ENCODE data around the gene FBLN2. TPM values are rescaled to one million over a fixed set of nuclear protein-coding genes. Genes with fewer than 3 reads are reported as not detected.

Gene FBLN2
- total and polyA plus RNA-seq, 10 of the 15 experiments (the other 5 are each of a cell fraction or from before 2014, with no cell fraction given) = 0.03 to 0.41 (median 0.12) TPM; not detected in 2

DNA sequence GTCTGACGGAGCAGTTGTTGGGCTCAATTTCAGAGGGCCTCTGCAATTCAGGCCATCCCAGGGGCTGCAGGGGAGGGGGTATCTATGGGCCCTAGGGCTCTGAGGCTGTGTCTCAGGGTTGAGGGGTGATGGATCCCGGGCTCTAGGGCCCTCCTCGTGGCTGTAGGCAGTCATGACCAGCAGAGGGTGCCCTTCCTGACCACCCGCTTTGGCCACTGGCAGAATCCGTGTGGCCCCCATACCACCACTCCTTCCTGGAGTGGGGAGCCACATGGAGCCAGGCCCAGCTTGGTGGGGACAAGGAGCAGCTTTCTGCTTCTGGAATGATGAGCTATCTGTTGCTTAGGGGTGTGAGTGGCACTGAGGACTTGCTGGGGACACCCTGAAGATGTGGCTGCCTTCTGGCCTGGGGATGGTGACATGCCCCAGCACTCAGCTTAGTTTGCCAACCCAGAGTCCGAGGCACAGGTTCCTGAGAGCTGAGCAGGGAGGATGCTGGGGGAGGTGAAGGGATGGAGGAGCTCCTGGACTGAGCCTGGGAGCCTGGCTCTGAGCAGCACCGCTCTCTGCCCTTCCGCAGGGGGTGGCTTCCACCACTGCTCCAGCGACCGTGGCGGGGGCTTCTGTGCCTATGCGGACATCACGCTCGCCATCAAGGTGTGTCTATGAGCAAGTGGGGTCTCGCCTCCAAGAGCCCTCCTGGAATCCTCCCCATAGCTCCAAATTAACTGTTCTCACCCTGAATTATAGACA lies 48.6 kb upstream of the FBLN2 start:
- H3K27ac ChIP-seq (ENCODE audit: control insufficient read depth, insufficient read depth) = no peak overlapping the region
- WGBS (ENCODE audit: insufficient coverage, insufficient replicate concordance, low lambda C conversion rate, missing lambda C conversion rate) = 44% methylated on average over 15 of the region's 15 CpGs
- H3K36me3 ChIP-seq (ENCODE audit: control insufficient read depth in 2 of 2, insufficient read depth in 2 of 2, low read length in 1 of 2) = no peaks in the 10 kb centered on the region
- CTCF ChIA-PET = interaction anchor here (0.7 to 8.1 kb wide), 5 partner anchors 10 to 147 kb away, joined by 3 to 231 read pairs (median 3); partner anchors contain the start of gene HDAC11
- TF ChIP-seq SMC3 (IDR thresholded peaks at IDR 0.05; ENCODE audit: borderline replicate concordance, low read length) (peak; percentile 41; the same call in 1 of the 2 replicates), PAX5 (IDR thresholded peaks at IDR 0.05; ENCODE audit: borderline replicate concordance, low read depth, low read length) (no peak), ZZZ3 (IDR thresholded peaks at IDR 0.05; ENCODE audit: control insufficient read depth, insufficient read length, low read depth) (no peak)
- TF ChIP-seq, protein P1, sequence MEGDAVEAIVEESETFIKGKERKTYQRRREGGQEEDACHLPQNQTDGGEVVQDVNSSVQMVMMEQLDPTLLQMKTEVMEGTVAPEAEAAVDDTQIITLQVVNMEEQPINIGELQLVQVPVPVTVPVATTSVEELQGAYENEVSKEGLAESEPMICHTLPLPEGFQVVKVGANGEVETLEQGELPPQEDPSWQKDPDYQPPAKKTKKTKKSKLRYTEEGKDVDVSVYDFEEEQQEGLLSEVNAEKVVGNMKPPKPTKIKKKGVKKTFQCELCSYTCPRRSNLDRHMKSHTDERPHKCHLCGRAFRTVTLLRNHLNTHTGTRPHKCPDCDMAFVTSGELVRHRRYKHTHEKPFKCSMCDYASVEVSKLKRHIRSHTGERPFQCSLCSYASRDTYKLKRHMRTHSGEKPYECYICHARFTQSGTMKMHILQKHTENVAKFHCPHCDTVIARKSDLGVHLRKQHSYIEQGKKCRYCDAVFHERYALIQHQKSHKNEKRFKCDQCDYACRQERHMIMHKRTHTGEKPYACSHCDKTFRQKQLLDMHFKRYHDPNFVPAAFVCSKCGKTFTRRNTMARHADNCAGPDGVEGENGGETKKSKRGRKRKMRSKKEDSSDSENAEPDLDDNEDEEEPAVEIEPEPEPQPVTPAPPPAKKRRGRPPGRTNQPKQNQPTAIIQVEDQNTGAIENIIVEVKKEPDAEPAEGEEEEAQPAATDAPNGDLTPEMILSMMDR (IDR thresholded peaks at IDR 0.05 in 2 of 3, conservative IDR thresholded peaks at IDR 0.05 in 1 of 3; ENCODE audit: control insufficient read depth in 2 of 3, extremely low read depth in 1 of 3, insufficient read depth in 1 of 3, low read depth in 3 of 3, low read length in 3 of 3) = peak; percentile 50 to 58 (median 50); a peak in 5 of 6 replicates
- POLR2A ChIA-PET = no interaction called here
- no TSS peak for BruUV-seq (replicated peaks)
- ATAC-seq (peak; percentile 74), DNase-seq (ENCODE audit: low read depth, low spot score) (no peak), FAIRE-seq (no peak)
- intact Hi-C loops (cut with micrococcal nuclease; ENCODE audit: unreplicated experiment) = loop anchor here (1.0 kb wide), 1 partner anchor 148 kb away; no protein-coding TSS in a partner anchor
- H3K79me2 ChIP-seq (ENCODE audit: control insufficient read depth, insufficient read depth, low read length) = no peaks in the 10 kb centered on the region
- H3K9ac ChIP-seq (ENCODE audit: control insufficient read depth, insufficient read depth, low read length) = no peak overlapping the region
- in situ Hi-C loops (cut with MboI) = no loop called here
- H2AFZ ChIP-seq (ENCODE audit: control insufficient read depth, low read depth, low read length) = no peak overlapping the region
- SMC1A ChIA-PET (ENCODE audit: uncharacterized antibody, unreplicated experiment) = interaction anchor here (1.0 kb wide), 1 partner anchor 147 kb away, joined by 3 read pairs; no protein-coding TSS in a partner anchor
- no peak overlapping the region for H3K4me3 ChIP-seq
- no peak overlapping the region for H3K4me2 ChIP-seq (ENCODE audit: control insufficient read depth, insufficient read depth)
- peaks cover 11% of the 10 kb centered on the region for H3K4me1 ChIP-seq (ENCODE audit: control insufficient read depth, insufficient read depth, low read length)
- no peaks in the 10 kb centered on the region for H4K20me1 ChIP-seq (ENCODE audit: control insufficient read depth, insufficient read depth)
- no peaks in the 10 kb centered on the region for H3K9me3 ChIP-seq (replicated peaks; ENCODE audit: control insufficient read depth, insufficient read depth, low read length)
- RAD21 ChIA-PET (ENCODE audit: unreplicated experiment) = interaction anchor here (3.6 kb wide), 1 partner anchor 149 kb away, joined by 31 read pairs; no protein-coding TSS in a partner anchor
- no peaks in the 10 kb centered on the region; a peak in 1 of 4 replicates for H3K27me3 ChIP-seq (replicated peaks in 1 of 2; ENCODE audit: control insufficient read depth in 2 of 2, insufficient read depth in 2 of 2, low read length in 1 of 2)

Measured in GM12878 (cell line).